IMR-90 (cell line): ENCODE measurements around the gene CAPZA3. TPM values are rescaled to one million over a fixed set of nuclear protein-coding genes. Genes with fewer than 3 reads are reported as not detected.

Experiments used
- ATAC-seq: fragments of 200-7000 bp; cut with Tn5 transposase; 2 replicates; pipeline ENCODE4 v1.9.1; 2020; ENCODE audit warnings: low read depth, mild to moderate bottlenecking, moderate library complexity
- BruUV-seq: library from RNA; stranded (reverse); fragments of 400-500 nt; replicated peaks from 2 replicates; lab custom pipeline; 2021; lab: Mats Ljungman, UMichigan
- CTCF ChIA-PET: fragments of 300-600 bp; formaldehyde crosslinking; extraction: SDS; loops from one replicate; lab custom pipeline; 2021; ENCODE audit warnings: antibody characterized with exemption; lab: Yijun Ruan, JAX
- POLR2A ChIA-PET: fragments of 300-600 bp; sonication (Branson Sonifier 250); formaldehyde crosslinking; loops from one replicate; lab custom pipeline; 2022; ENCODE audit warnings: antibody characterized with exemption; ENCODE audit not compliant: unreplicated experiment; lab: Charles Lee
- DNase-seq: peaks from one replicate; pipeline ENCODE4 v3.0.0; 2013
- H2AFZ ChIP-seq: replicated peaks from 2 replicates; pipeline ENCODE3; 2013; ENCODE audit warnings: low read length, mild to moderate bottlenecking; ENCODE audit not compliant: poor library complexity
- H2AK5ac ChIP-seq: 2 replicates; pipeline ENCODE4 v1.6.1; 2013; ENCODE audit warnings: low read depth, low read length, inconsistent platforms
- H2AK9ac ChIP-seq: replicated peaks from 2 replicates; pipeline ENCODE3; 2013; ENCODE audit warnings: mild to moderate bottlenecking, low read depth, low read length, moderate library complexity; ENCODE audit not compliant: poor library complexity
- H2BK120ac ChIP-seq: 2 replicates; pipeline ENCODE4 v1.6.1; 2013; ENCODE audit warnings: low read depth, low read length, inconsistent platforms
- H2BK15ac ChIP-seq: 3 replicates; pipeline ENCODE4 v1.6.1; 2013; ENCODE audit warnings: low read depth, low read length, inconsistent platforms
- H2BK20ac ChIP-seq: 2 replicates; pipeline ENCODE4 v1.6.1; 2013; ENCODE audit warnings: low read depth, mild to moderate bottlenecking, inconsistent platforms, low read length, moderate library complexity
- H2BK5ac ChIP-seq: 2 replicates; pipeline ENCODE4 v1.6.1; 2013; ENCODE audit warnings: mild to moderate bottlenecking, low read depth, low read length, inconsistent platforms; ENCODE audit not compliant: poor library complexity, severe bottlenecking
- H3K14ac ChIP-seq: replicated peaks from 2 replicates; pipeline ENCODE4 v1.6.1; 2013; ENCODE audit warnings: low read depth, low read length, inconsistent platforms
- H3K18ac ChIP-seq: 2 replicates; pipeline ENCODE4 v1.6.1; 2013; ENCODE audit warnings: low read depth, low read length, control low read depth
- H3K23ac ChIP-seq: 2 replicates; pipeline ENCODE4 v1.6.1; 2013; ENCODE audit warnings: low read depth, low read length, inconsistent platforms
- H3K27ac ChIP-seq: 2 replicates; pipeline ENCODE4 v1.5.1; 2013; ENCODE audit warnings: mild to moderate bottlenecking, control low read depth, low read length; ENCODE audit not compliant: insufficient read depth
- H3K27me3 ChIP-seq: 2 replicates; pipeline ENCODE4 v1.6.1; 2013; ENCODE audit warnings: low read length; ENCODE audit not compliant: control insufficient read depth, insufficient read depth
- H3K36me3 ChIP-seq: 2 replicates; pipeline ENCODE4 v1.6.1; 2013; ENCODE audit warnings: low read length, mixed read lengths; ENCODE audit not compliant: control insufficient read depth, insufficient read depth
- H3K4ac ChIP-seq: 2 replicates; pipeline ENCODE4 v1.6.1; 2013; ENCODE audit warnings: low read depth, low read length, inconsistent platforms
- H3K4me1 ChIP-seq: 2 replicates; pipeline ENCODE4 v1.6.1; 2013; ENCODE audit warnings: low read length, mixed read lengths; ENCODE audit not compliant: control insufficient read depth, insufficient read depth
- H3K4me2 ChIP-seq: 2 replicates; pipeline ENCODE4 v1.6.1; 2013; ENCODE audit warnings: low read depth, mild to moderate bottlenecking, control low read depth, low read length, moderate library complexity
- H3K4me3 ChIP-seq: 2 replicates; pipeline ENCODE4 v1.5.1; 2013; ENCODE audit warnings: low read depth, mild to moderate bottlenecking, control low read depth, low read length, moderate library complexity; ENCODE audit not compliant: insufficient read depth
- H3K56ac ChIP-seq: 2 replicates; pipeline ENCODE4 v1.6.1; 2013; ENCODE audit warnings: low read length, inconsistent platforms; ENCODE audit not compliant: insufficient read depth; ENCODE audit errors: extremely low read depth
- H3K79me1 ChIP-seq, 2 experiments: 2 replicates each; pipeline ENCODE4 v1.6.1; 2013; ENCODE audit warnings: low read length in 2 of 2, inconsistent platforms in 1 of 2, low read depth in 1 of 2
- H3K9ac ChIP-seq: 2 replicates; pipeline ENCODE4 v1.6.1; 2013; ENCODE audit warnings: low read depth, low read length, control low read depth
- H3K9me1 ChIP-seq: 2 replicates; pipeline ENCODE4 v1.6.1; 2013; ENCODE audit warnings: low read length, inconsistent platforms; ENCODE audit not compliant: insufficient read depth
- H3K9me3 ChIP-seq: 2 replicates; pipeline ENCODE4 v1.6.1; 2013; ENCODE audit warnings: low read length; ENCODE audit not compliant: control insufficient read depth, insufficient read depth
- H4K20me1 ChIP-seq: 2 replicates; pipeline ENCODE4 v1.6.1; 2013; ENCODE audit warnings: low read length, inconsistent platforms; ENCODE audit not compliant: insufficient read depth
- H4K5ac ChIP-seq: 2 replicates; pipeline ENCODE4 v1.6.1; 2013; ENCODE audit warnings: mild to moderate bottlenecking, low read depth, low read length, control low read depth
- H4K8ac ChIP-seq, 2 experiments: 2 replicates each; pipeline ENCODE4 v1.6.1; 2013; ENCODE audit warnings: low read depth in 2 of 2, low read length in 2 of 2, control low read depth in 1 of 2, inconsistent platforms in 1 of 2
- H4K91ac ChIP-seq: 2 replicates; pipeline ENCODE4 v1.6.1; 2013; ENCODE audit warnings: low read depth, low read length, inconsistent platforms; ENCODE audit not compliant: insufficient read depth
- FOS ChIP-seq: fragments of 150-350 bp; IDR thresholded peaks from 2 replicates; pipeline ENCODE4 v1.6.1; 2016; ENCODE audit warnings: low read depth, low read length
- RAD21 ChIP-seq: IDR thresholded peaks from 2 replicates; pipeline ENCODE4 v1.6.1; 2012; ENCODE audit warnings: low read length, improper control_type of control experiment
- RCOR1 ChIP-seq: IDR thresholded peaks from 2 replicates; pipeline ENCODE4 v1.6.1; 2012; ENCODE audit warnings: mild to moderate bottlenecking, low read length, improper control_type of control experiment; ENCODE audit not compliant: insufficient replicate concordance
- RFX5 ChIP-seq: IDR thresholded peaks from 2 replicates; pipeline ENCODE4 v1.8.0; 2012; ENCODE audit warnings: low read depth, mild to moderate bottlenecking, low read length, moderate library complexity
- WGBS, 2 experiments: methylation state at CpG; one replicate each; pipeline versions ENCODE4 v1.1.5 to v1.1.7; 2013; ENCODE audit warnings: missing lambda C conversion rate in 2 of 2; ENCODE audit not compliant: insufficient read length in 1 of 2; ENCODE audit errors: extremely low coverage in 2 of 2; 5-methylcytosine and 5-hydroxymethylcytosine counted together
- dilution Hi-C: fragments of 300-500 bp; cut with HindIII; formaldehyde crosslinking; loops from one replicate; pipeline ENCODE4 v1.14.3; 2018; ENCODE audit warnings: low sequenced_read_pairs; ENCODE audit not compliant: unreplicated experiment
- in situ Hi-C: fragments of 300-500 bp; cut with MboI; formaldehyde crosslinking; loops from 3 replicates; pipeline ENCODE4 v1.14.3; 2019; ENCODE audit warnings: low sequenced_read_pairs, inconsistent platforms, mixed read lengths
- intact Hi-C: fragments of 100-400 bp; cut with micrococcal nuclease; formaldehyde crosslinking; loops from 2 replicates; pipeline ENCODE4 v1.10.0; 2022
- polyA plus RNA-seq, 3 experiments: library from polyadenylated mRNA; depleted of rRNA; stranded (reverse); fragments of >200 nt; gene quantifications; 2 replicates each; pipeline ENCODE4 v1.2.3, GENCODE V29; 2012; ENCODE audit warnings: low replicate concordance in 1 of 3
- total RNA-seq: library from RNA; depleted of rRNA; stranded (reverse); fragments of >200 nt; gene quantifications from 2 replicates; pipeline ENCODE4 v1.2.3, GENCODE V29; 2012
- TF ChIP-seq, protein P1 (sequence below): fragments of 150-350 bp; IDR thresholded peaks from 2 replicates; pipeline ENCODE4 v1.6.1; 2017; ENCODE audit warnings: mild to moderate bottlenecking, antibody characterized with exemption, low read length, low read depth
- TF ChIP-seq, protein P2 (sequence below): fragments of 150-350 bp; IDR thresholded peaks from 2 replicates; pipeline ENCODE4 v1.6.1; 2016; ENCODE audit warnings: low read depth, mild to moderate bottlenecking, low read length, moderate library complexity, borderline replicate concordance
- TF ChIP-seq, protein P3 (sequence below): conservative IDR thresholded peaks from 2 replicates; pipeline ENCODE4 v1.5.1; 2012; ENCODE audit warnings: mild to moderate bottlenecking, low read depth, low read length, improper control_type of control experiment

CAPZA3 gene
- total and polyA plus RNA-seq, 2 of the 4 experiments (the other 2 are of a cell fraction), result not detected

DNA sequence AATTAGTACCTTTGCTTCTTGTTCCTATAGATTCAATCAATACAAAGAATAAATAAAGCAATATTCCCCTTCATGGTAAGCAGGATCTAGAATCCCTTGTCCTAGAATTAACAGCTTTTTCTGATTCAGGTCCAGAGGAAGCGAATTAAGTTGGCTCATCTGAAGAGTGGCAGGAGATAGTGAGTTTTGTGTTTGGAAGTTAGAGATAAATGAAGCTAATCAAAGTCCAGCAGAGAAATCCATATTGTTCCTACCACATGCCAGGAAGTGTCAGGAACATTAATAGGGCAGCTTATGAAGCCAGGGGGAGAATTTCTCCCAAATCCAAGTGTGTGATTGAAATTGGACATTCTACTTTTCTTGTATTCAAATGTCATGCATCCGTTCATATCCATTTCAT is 13.9 kb downstream of the CAPZA3 start:
- no peak overlapping the region for H3K56ac ChIP-seq
- H3K18ac ChIP-seq, result no peak overlapping the region
- H2BK15ac ChIP-seq, result no peak overlapping the region
- H3K9me1 ChIP-seq, result peaks cover 23% of the 10 kb centered on the region
- no peak overlapping the region for H3K9ac ChIP-seq
- no peaks in the 10 kb centered on the region for H3K9me3 ChIP-seq
- ChIA-PET CTCF (interaction anchor here (0.5 kb wide), 1 partner anchor 288 kb away, joined by 3 read pairs; no protein-coding TSS in a partner anchor), POLR2A (no interaction called here)
- no peak overlapping the region for H2AK9ac ChIP-seq
- peak overlapping the region; percentile 50; the same call in 1 of the 2 replicates for H3K14ac ChIP-seq
- ATAC-seq (no peak), DNase-seq (no peak)
- no peaks in the 10 kb centered on the region for H4K20me1 ChIP-seq
- no TSS peak for BruUV-seq
- no peak overlapping the region for H4K5ac ChIP-seq
- TF ChIP-seq FOS (no peak), RCOR1 (no peak), RAD21 (no peak), RFX5 (no peak)
- TF ChIP-seq, protein P1, sequence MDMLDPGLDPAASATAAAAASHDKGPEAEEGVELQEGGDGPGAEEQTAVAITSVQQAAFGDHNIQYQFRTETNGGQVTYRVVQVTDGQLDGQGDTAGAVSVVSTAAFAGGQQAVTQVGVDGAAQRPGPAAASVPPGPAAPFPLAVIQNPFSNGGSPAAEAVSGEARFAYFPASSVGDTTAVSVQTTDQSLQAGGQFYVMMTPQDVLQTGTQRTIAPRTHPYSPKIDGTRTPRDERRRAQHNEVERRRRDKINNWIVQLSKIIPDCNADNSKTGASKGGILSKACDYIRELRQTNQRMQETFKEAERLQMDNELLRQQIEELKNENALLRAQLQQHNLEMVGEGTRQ, result no peak
- TF ChIP-seq, protein P2, sequence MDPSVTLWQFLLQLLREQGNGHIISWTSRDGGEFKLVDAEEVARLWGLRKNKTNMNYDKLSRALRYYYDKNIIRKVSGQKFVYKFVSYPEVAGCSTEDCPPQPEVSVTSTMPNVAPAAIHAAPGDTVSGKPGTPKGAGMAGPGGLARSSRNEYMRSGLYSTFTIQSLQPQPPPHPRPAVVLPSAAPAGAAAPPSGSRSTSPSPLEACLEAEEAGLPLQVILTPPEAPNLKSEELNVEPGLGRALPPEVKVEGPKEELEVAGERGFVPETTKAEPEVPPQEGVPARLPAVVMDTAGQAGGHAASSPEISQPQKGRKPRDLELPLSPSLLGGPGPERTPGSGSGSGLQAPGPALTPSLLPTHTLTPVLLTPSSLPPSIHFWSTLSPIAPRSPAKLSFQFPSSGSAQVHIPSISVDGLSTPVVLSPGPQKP, result no peak
- TF ChIP-seq, protein P3, sequence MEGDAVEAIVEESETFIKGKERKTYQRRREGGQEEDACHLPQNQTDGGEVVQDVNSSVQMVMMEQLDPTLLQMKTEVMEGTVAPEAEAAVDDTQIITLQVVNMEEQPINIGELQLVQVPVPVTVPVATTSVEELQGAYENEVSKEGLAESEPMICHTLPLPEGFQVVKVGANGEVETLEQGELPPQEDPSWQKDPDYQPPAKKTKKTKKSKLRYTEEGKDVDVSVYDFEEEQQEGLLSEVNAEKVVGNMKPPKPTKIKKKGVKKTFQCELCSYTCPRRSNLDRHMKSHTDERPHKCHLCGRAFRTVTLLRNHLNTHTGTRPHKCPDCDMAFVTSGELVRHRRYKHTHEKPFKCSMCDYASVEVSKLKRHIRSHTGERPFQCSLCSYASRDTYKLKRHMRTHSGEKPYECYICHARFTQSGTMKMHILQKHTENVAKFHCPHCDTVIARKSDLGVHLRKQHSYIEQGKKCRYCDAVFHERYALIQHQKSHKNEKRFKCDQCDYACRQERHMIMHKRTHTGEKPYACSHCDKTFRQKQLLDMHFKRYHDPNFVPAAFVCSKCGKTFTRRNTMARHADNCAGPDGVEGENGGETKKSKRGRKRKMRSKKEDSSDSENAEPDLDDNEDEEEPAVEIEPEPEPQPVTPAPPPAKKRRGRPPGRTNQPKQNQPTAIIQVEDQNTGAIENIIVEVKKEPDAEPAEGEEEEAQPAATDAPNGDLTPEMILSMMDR, result no peak
- peak overlapping the region; percentile 8; the same call in 1 of the 2 replicates for H2BK20ac ChIP-seq
- H3K27me3 ChIP-seq, result no peaks in the 10 kb centered on the region
- H3K4me2 ChIP-seq, result no peak overlapping the region
- H3K4me3 ChIP-seq, result no peak overlapping the region
- H3K36me3 ChIP-seq, result no peaks in the 10 kb centered on the region
- no peaks in the 10 kb centered on the region for H3K79me1 ChIP-seq
- intact Hi-C loops (no loop called here), in situ Hi-C loops (no loop called here), dilution Hi-C loops (no loop called here)
- no peak overlapping the region for H4K8ac ChIP-seq
- H3K4ac ChIP-seq, result no peak overlapping the region
- H3K23ac ChIP-seq, result no peak overlapping the region
- no peak overlapping the region for H2AFZ ChIP-seq
- no peak overlapping the region; the same call in 1 of the 2 replicates for H2AK5ac ChIP-seq
- 0 out of 2 replicates have a peak overlapping the region, but pooled peaks have one; percentile 24 for H4K91ac ChIP-seq
- no peak overlapping the region for H3K27ac ChIP-seq
- H2BK120ac ChIP-seq, result peak overlapping the region; percentile 3
- no peak overlapping the region for H2BK5ac ChIP-seq
- no CpG with 5 or more reads among the region's 2 CpGs for WGBS, 2 experiments
- H3K4me1 ChIP-seq, result peaks cover 20% of the 10 kb centered on the region
